GM20000 (cell line): ENCODE data around the gene DEFB118.

Source experiments
- DNase-seq: peaks from one replicate; pipeline ENCODE4 v3.0.0; 2012; ENCODE audit warnings: low spot score
- CTCF ChIP-seq: IDR thresholded peaks from 2 replicates; pipeline ENCODE4 v1.5.1; 2012; ENCODE audit warnings: mild to moderate bottlenecking, control low read depth; ENCODE audit errors: extremely low read depth, missing control alignments

DEFB118 gene

GRCh38 chr20:31418307-31418706, 49.9 kb downstream of the DEFB118 start:
- DNase-seq, result no peak
- TF ChIP-seq CTCF, result no peak
